IMR-90 (cell line): ENCODE results near the gene SELENOP. TPM values are rescaled to one million over a fixed set of nuclear protein-coding genes. Genes with fewer than 3 reads are reported as not detected.

Source experiments
- ATAC-seq: fragments of 200-7000 bp; cut with Tn5 transposase; 2 replicates; pipeline ENCODE4 v1.9.1; 2020; ENCODE audit warnings: low read depth, mild to moderate bottlenecking, moderate library complexity
- BruUV-seq: library from RNA; stranded (reverse); fragments of 400-500 nt; replicated peaks from 2 replicates; lab custom pipeline; 2021; lab: Mats Ljungman, UMichigan
- CTCF ChIA-PET: fragments of 300-600 bp; formaldehyde crosslinking; extraction: SDS; loops from one replicate; lab custom pipeline; 2021; ENCODE audit warnings: antibody characterized with exemption; lab: Yijun Ruan, JAX
- POLR2A ChIA-PET: fragments of 300-600 bp; sonication (Branson Sonifier 250); formaldehyde crosslinking; loops from one replicate; lab custom pipeline; 2022; ENCODE audit warnings: antibody characterized with exemption; ENCODE audit not compliant: unreplicated experiment; lab: Charles Lee
- DNase-seq: peaks from one replicate; pipeline ENCODE4 v3.0.0; 2013
- H2AFZ ChIP-seq: replicated peaks from 2 replicates; pipeline ENCODE3; 2013; ENCODE audit warnings: low read length, mild to moderate bottlenecking; ENCODE audit not compliant: poor library complexity
- H2AK5ac ChIP-seq: 2 replicates; pipeline ENCODE4 v1.6.1; 2013; ENCODE audit warnings: low read depth, low read length, inconsistent platforms
- H2AK9ac ChIP-seq: replicated peaks from 2 replicates; pipeline ENCODE3; 2013; ENCODE audit warnings: mild to moderate bottlenecking, low read depth, low read length, moderate library complexity; ENCODE audit not compliant: poor library complexity
- H2BK120ac ChIP-seq: 2 replicates; pipeline ENCODE4 v1.6.1; 2013; ENCODE audit warnings: low read depth, low read length, inconsistent platforms
- H2BK15ac ChIP-seq: 3 replicates; pipeline ENCODE4 v1.6.1; 2013; ENCODE audit warnings: low read depth, low read length, inconsistent platforms
- H2BK20ac ChIP-seq: 2 replicates; pipeline ENCODE4 v1.6.1; 2013; ENCODE audit warnings: low read depth, mild to moderate bottlenecking, inconsistent platforms, low read length, moderate library complexity
- H2BK5ac ChIP-seq: 2 replicates; pipeline ENCODE4 v1.6.1; 2013; ENCODE audit warnings: mild to moderate bottlenecking, low read depth, low read length, inconsistent platforms; ENCODE audit not compliant: poor library complexity, severe bottlenecking
- H3K14ac ChIP-seq: replicated peaks from 2 replicates; pipeline ENCODE4 v1.6.1; 2013; ENCODE audit warnings: low read depth, low read length, inconsistent platforms
- H3K18ac ChIP-seq: 2 replicates; pipeline ENCODE4 v1.6.1; 2013; ENCODE audit warnings: low read depth, low read length, control low read depth
- H3K23ac ChIP-seq: 2 replicates; pipeline ENCODE4 v1.6.1; 2013; ENCODE audit warnings: low read depth, low read length, inconsistent platforms
- H3K27ac ChIP-seq: 2 replicates; pipeline ENCODE4 v1.5.1; 2013; ENCODE audit warnings: mild to moderate bottlenecking, control low read depth, low read length; ENCODE audit not compliant: insufficient read depth
- H3K27me3 ChIP-seq: 2 replicates; pipeline ENCODE4 v1.6.1; 2013; ENCODE audit warnings: low read length; ENCODE audit not compliant: control insufficient read depth, insufficient read depth
- H3K36me3 ChIP-seq: 2 replicates; pipeline ENCODE4 v1.6.1; 2013; ENCODE audit warnings: low read length, mixed read lengths; ENCODE audit not compliant: control insufficient read depth, insufficient read depth
- H3K4ac ChIP-seq: 2 replicates; pipeline ENCODE4 v1.6.1; 2013; ENCODE audit warnings: low read depth, low read length, inconsistent platforms
- H3K4me1 ChIP-seq: 2 replicates; pipeline ENCODE4 v1.6.1; 2013; ENCODE audit warnings: low read length, mixed read lengths; ENCODE audit not compliant: control insufficient read depth, insufficient read depth
- H3K4me2 ChIP-seq: 2 replicates; pipeline ENCODE4 v1.6.1; 2013; ENCODE audit warnings: low read depth, mild to moderate bottlenecking, control low read depth, low read length, moderate library complexity
- H3K4me3 ChIP-seq: 2 replicates; pipeline ENCODE4 v1.5.1; 2013; ENCODE audit warnings: low read depth, mild to moderate bottlenecking, control low read depth, low read length, moderate library complexity; ENCODE audit not compliant: insufficient read depth
- H3K56ac ChIP-seq: 2 replicates; pipeline ENCODE4 v1.6.1; 2013; ENCODE audit warnings: low read length, inconsistent platforms; ENCODE audit not compliant: insufficient read depth; ENCODE audit errors: extremely low read depth
- H3K79me1 ChIP-seq, 2 experiments: 2 replicates each; pipeline ENCODE4 v1.6.1; 2013; ENCODE audit warnings: low read length in 2 of 2, inconsistent platforms in 1 of 2, low read depth in 1 of 2
- H3K9ac ChIP-seq: 2 replicates; pipeline ENCODE4 v1.6.1; 2013; ENCODE audit warnings: low read depth, low read length, control low read depth
- H3K9me1 ChIP-seq: 2 replicates; pipeline ENCODE4 v1.6.1; 2013; ENCODE audit warnings: low read length, inconsistent platforms; ENCODE audit not compliant: insufficient read depth
- H3K9me3 ChIP-seq: 2 replicates; pipeline ENCODE4 v1.6.1; 2013; ENCODE audit warnings: low read length; ENCODE audit not compliant: control insufficient read depth, insufficient read depth
- H4K20me1 ChIP-seq: 2 replicates; pipeline ENCODE4 v1.6.1; 2013; ENCODE audit warnings: low read length, inconsistent platforms; ENCODE audit not compliant: insufficient read depth
- H4K5ac ChIP-seq: 2 replicates; pipeline ENCODE4 v1.6.1; 2013; ENCODE audit warnings: mild to moderate bottlenecking, low read depth, low read length, control low read depth
- H4K8ac ChIP-seq, 2 experiments: 2 replicates each; pipeline ENCODE4 v1.6.1; 2013; ENCODE audit warnings: low read depth in 2 of 2, low read length in 2 of 2, control low read depth in 1 of 2, inconsistent platforms in 1 of 2
- H4K91ac ChIP-seq: 2 replicates; pipeline ENCODE4 v1.6.1; 2013; ENCODE audit warnings: low read depth, low read length, inconsistent platforms; ENCODE audit not compliant: insufficient read depth
- BHLHE40 ChIP-seq: fragments of 150-350 bp; IDR thresholded peaks from 2 replicates; pipeline ENCODE4 v1.6.1; 2016; ENCODE audit warnings: mild to moderate bottlenecking, low read depth, low read length
- CEBPB ChIP-seq: IDR thresholded peaks from 2 replicates; pipeline ENCODE4 v1.6.1; 2012; ENCODE audit warnings: low read depth, low read length, improper control_type of control experiment
- CHD1 ChIP-seq: IDR thresholded peaks from 2 replicates; pipeline ENCODE4 v1.6.1; 2012; ENCODE audit warnings: low read depth, low read length, improper control_type of control experiment
- ELK1 ChIP-seq: fragments of 150-350 bp; IDR thresholded peaks from 2 replicates; pipeline ENCODE4 v1.6.1; 2016; ENCODE audit warnings: low read depth, mild to moderate bottlenecking, low read length, moderate library complexity, borderline replicate concordance
- MAFK ChIP-seq: IDR thresholded peaks from 2 replicates; pipeline ENCODE4 v1.6.1; 2012; ENCODE audit warnings: low read depth, low read length, improper control_type of control experiment
- MAZ ChIP-seq: IDR thresholded peaks from 2 replicates; pipeline ENCODE4 v1.6.1; 2012; ENCODE audit warnings: low read depth, mild to moderate bottlenecking, low read length, improper control_type of control experiment, moderate library complexity, borderline replicate concordance
- NFE2L2 ChIP-seq: fragments of 150-350 bp; IDR thresholded peaks from 2 replicates; pipeline ENCODE4 v1.6.1; 2016; ENCODE audit warnings: low read depth, mild to moderate bottlenecking, low read length
- POLR2A ChIP-seq: IDR thresholded peaks from 2 replicates; pipeline ENCODE4 v1.6.1; 2012; ENCODE audit warnings: mild to moderate bottlenecking, low read depth, low read length
- RAD21 ChIP-seq: IDR thresholded peaks from 2 replicates; pipeline ENCODE4 v1.6.1; 2012; ENCODE audit warnings: low read length, improper control_type of control experiment
- RCOR1 ChIP-seq: IDR thresholded peaks from 2 replicates; pipeline ENCODE4 v1.6.1; 2012; ENCODE audit warnings: mild to moderate bottlenecking, low read length, improper control_type of control experiment; ENCODE audit not compliant: insufficient replicate concordance
- RFX5 ChIP-seq: IDR thresholded peaks from 2 replicates; pipeline ENCODE4 v1.8.0; 2012; ENCODE audit warnings: low read depth, mild to moderate bottlenecking, low read length, moderate library complexity
- SMC3 ChIP-seq: fragments of 150-350 bp; IDR thresholded peaks from 2 replicates; pipeline ENCODE4 v1.6.1; 2016; ENCODE audit warnings: low read depth, mild to moderate bottlenecking, antibody characterized with exemption, low read length, moderate library complexity
- USF2 ChIP-seq: fragments of 150-350 bp; IDR thresholded peaks from 2 replicates; pipeline ENCODE4 v1.6.1; 2017; ENCODE audit warnings: mild to moderate bottlenecking, antibody characterized with exemption, low read length, low read depth
- dilution Hi-C: fragments of 300-500 bp; cut with HindIII; formaldehyde crosslinking; loops from one replicate; pipeline ENCODE4 v1.14.3; 2018; ENCODE audit warnings: low sequenced_read_pairs; ENCODE audit not compliant: unreplicated experiment
- in situ Hi-C: fragments of 300-500 bp; cut with MboI; formaldehyde crosslinking; loops from 3 replicates; pipeline ENCODE4 v1.14.3; 2019; ENCODE audit warnings: low sequenced_read_pairs, inconsistent platforms, mixed read lengths
- intact Hi-C: fragments of 100-400 bp; cut with micrococcal nuclease; formaldehyde crosslinking; loops from 2 replicates; pipeline ENCODE4 v1.10.0; 2022
- polyA plus RNA-seq, 3 experiments: library from polyadenylated mRNA; depleted of rRNA; stranded (reverse); fragments of >200 nt; gene quantifications; 2 replicates each; pipeline ENCODE4 v1.2.3, GENCODE V29; 2012; ENCODE audit warnings: low replicate concordance in 1 of 3
- total RNA-seq: library from RNA; depleted of rRNA; stranded (reverse); fragments of >200 nt; gene quantifications from 2 replicates; pipeline ENCODE4 v1.2.3, GENCODE V29; 2012
- TF ChIP-seq, protein P1 (sequence below): conservative IDR thresholded peaks from 2 replicates; pipeline ENCODE4 v1.5.1; 2012; ENCODE audit warnings: mild to moderate bottlenecking, low read depth, low read length, improper control_type of control experiment

Gene SELENOP
- total and polyA plus RNA-seq, 2 of the 4 experiments (the other 2 are of a cell fraction): 0.55 to 1.1 TPM

DNA sequence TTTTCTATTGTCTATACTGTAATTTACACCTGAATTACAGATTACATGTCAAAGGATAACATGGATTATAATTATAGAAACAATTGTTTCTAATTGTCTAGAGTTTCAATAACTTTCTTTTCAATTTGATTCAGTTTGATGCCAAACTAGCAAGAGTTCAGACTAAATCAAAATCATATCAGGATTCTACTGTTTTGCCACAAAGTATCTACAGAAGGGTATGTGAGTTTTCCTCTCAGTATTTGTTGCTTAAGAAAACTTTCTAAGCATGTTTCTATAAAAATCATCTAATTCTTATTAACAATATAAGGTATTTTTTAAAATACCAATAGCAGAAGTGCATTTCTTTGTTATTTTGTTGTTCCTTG, 12.5 kb downstream of the SELENOP start:
- Histone ChIP-seq H4K91ac (no peak overlapping the region), H3K27ac (no peak overlapping the region), H2BK20ac (no peak overlapping the region), H3K18ac (no peak overlapping the region), H4K20me1 (no peaks in the 10 kb centered on the region), H3K14ac (no peak overlapping the region), H3K79me1 (no peaks in the 10 kb centered on the region), H4K5ac (no peak overlapping the region), H3K4me3 (no peak overlapping the region), H2BK120ac (no peak overlapping the region), H3K4ac (no peak overlapping the region), H3K9ac (no peak overlapping the region), H2BK5ac (no peak overlapping the region), H3K4me1 (no peaks in the 10 kb centered on the region), H3K27me3 (no peaks in the 10 kb centered on the region), H3K9me1 (no peaks in the 10 kb centered on the region), H2BK15ac (no peak overlapping the region), H3K4me2 (no peak overlapping the region), H2AK5ac (no peak overlapping the region), H3K9me3 (no peaks in the 10 kb centered on the region), H3K56ac (no peak overlapping the region), H2AK9ac (no peak overlapping the region), H3K36me3 (no peaks in the 10 kb centered on the region), H2AFZ (no peak overlapping the region), H3K23ac (no peak overlapping the region), H4K8ac (no peak overlapping the region)
- intact Hi-C loops: no loop called here
- DNase-seq (no peak), ATAC-seq (no peak)
- BruUV-seq: no TSS peak
- TF ChIP-seq MAFK (no peak), POLR2A (no peak), BHLHE40 (no peak), RCOR1 (no peak), USF2 (no peak), NFE2L2 (no peak), CEBPB (no peak), MAZ (no peak), ELK1 (no peak), RAD21 (no peak), RFX5 (no peak), CHD1 (no peak), SMC3 (no peak)
- TF ChIP-seq, protein P1, sequence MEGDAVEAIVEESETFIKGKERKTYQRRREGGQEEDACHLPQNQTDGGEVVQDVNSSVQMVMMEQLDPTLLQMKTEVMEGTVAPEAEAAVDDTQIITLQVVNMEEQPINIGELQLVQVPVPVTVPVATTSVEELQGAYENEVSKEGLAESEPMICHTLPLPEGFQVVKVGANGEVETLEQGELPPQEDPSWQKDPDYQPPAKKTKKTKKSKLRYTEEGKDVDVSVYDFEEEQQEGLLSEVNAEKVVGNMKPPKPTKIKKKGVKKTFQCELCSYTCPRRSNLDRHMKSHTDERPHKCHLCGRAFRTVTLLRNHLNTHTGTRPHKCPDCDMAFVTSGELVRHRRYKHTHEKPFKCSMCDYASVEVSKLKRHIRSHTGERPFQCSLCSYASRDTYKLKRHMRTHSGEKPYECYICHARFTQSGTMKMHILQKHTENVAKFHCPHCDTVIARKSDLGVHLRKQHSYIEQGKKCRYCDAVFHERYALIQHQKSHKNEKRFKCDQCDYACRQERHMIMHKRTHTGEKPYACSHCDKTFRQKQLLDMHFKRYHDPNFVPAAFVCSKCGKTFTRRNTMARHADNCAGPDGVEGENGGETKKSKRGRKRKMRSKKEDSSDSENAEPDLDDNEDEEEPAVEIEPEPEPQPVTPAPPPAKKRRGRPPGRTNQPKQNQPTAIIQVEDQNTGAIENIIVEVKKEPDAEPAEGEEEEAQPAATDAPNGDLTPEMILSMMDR: no peak
- in situ Hi-C loops: no loop called here
- CTCF ChIA-PET: no interaction called here
- POLR2A ChIA-PET: no interaction called here
- dilution Hi-C loops: no loop called here
